Peyer's patch (tissue), 4 donors: ENCODE data around the gene TUT1.

ENCODE experiments used
- CTCF ChIP-seq, 6 experiments: fragments of 450-650 bp in 4 of 6; fragments of 200-600 bp in 2 of 6; sonication (generic) in 1 of 6; IDR thresholded peaks; one replicate each; pipeline ENCODE4 v1.5.1; 2017 to 2019; ENCODE audit warnings: antibody characterized with exemption in 6 of 6, mild to moderate bottlenecking in 3 of 6, moderate library complexity in 1 of 6
- POLR2A ChIP-seq, 2 donors: fragments of 450-650 bp; IDR thresholded peaks; one replicate each; pipeline ENCODE4 v1.5.1; 2017; ENCODE audit warnings: antibody characterized with exemption in 2 of 2, mild to moderate bottlenecking in 2 of 2, moderate library complexity in 2 of 2

GRCh38 chr11:62538470-62539237 lies 52.7 kb downstream of the TUT1 start:
- TF ChIP-seq CTCF (IDR thresholded peaks at IDR 0.05), result no peak
- TF ChIP-seq POLR2A (IDR thresholded peaks at IDR 0.05), result no peak
